A673 (cell line): ENCODE data around the gene ZCCHC24.

Experiments
- CTCF ChIP-seq: fragments of 300-800, 200-600 bp; sonication (generic); conservative IDR thresholded peaks from 2 replicates; pipeline ENCODE4 v1.5.1; 2017; ENCODE audit warnings: low read depth, mild to moderate bottlenecking, antibody characterized with exemption, low read length, moderate library complexity, mixed read lengths
- EZH2 ChIP-seq: fragments of 200-600 bp; sonication (generic); IDR thresholded peaks from 2 replicates; pipeline ENCODE4 v1.6.1; 2017; ENCODE audit warnings: borderline replicate concordance, low read depth, mild to moderate bottlenecking, mixed read lengths, antibody characterized with exemption, low read length; ENCODE audit not compliant: poor library complexity, severe bottlenecking

- TF ChIP-seq CTCF, result no peak
- TF ChIP-seq EZH2, result no peak
Measured at GRCh38 chr10:79416578-79417255, 28.7 kb downstream of the ZCCHC24 start.
